ENCODE measurements around the gene FAM234A. TPM values are rescaled to one million over a fixed set of nuclear protein-coding genes. Genes with fewer than 3 reads are reported as not detected.
A peak's percentile ranks its signal among the peaks of the same experiment; 100 is the strongest.

The FAM234A gene
- total RNA-seq, 2 donors from 2014 or later: 20.8 to 21.2 TPM

DNA sequence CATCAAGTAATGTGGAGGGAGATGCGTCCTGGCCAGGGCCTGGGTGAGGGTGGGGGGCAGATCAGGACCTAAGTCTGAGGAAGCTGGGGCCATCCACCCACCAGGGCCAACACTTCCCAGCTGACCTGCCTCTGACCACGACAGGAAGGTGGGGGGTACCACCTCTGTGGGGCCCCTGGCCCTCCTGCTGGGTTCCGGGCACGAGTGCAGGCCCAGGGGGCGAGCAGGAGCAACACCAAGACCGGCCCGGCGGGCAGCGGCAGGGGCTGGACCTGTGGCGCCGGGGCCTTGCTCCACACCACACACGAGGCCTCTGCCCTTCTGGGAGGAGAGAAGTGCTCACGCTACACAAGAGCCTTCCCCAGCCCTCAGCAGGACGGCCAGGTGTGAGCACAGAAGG lies 61.7 kb downstream of the FAM234A start:
- no peaks in the 10 kb centered on the region for H3K4me1 Mint-ChIP-seq
- H3K9me3 ChIP-seq (ENCODE audit: control insufficient read depth, low read length, poor library complexity, severe bottlenecking): no peaks in the 10 kb centered on the region
- DNase-seq (no peak), ATAC-seq (no peak)
- H3K27me3 Mint-ChIP-seq: no peaks in the 10 kb centered on the region
- no peak overlapping the region for H3K4me3 Mint-ChIP-seq
- H3K27ac Mint-ChIP-seq: no peak overlapping the region
- no peaks in the 10 kb centered on the region for H3K36me3 Mint-ChIP-seq (ENCODE audit: low read depth)

DNA sequence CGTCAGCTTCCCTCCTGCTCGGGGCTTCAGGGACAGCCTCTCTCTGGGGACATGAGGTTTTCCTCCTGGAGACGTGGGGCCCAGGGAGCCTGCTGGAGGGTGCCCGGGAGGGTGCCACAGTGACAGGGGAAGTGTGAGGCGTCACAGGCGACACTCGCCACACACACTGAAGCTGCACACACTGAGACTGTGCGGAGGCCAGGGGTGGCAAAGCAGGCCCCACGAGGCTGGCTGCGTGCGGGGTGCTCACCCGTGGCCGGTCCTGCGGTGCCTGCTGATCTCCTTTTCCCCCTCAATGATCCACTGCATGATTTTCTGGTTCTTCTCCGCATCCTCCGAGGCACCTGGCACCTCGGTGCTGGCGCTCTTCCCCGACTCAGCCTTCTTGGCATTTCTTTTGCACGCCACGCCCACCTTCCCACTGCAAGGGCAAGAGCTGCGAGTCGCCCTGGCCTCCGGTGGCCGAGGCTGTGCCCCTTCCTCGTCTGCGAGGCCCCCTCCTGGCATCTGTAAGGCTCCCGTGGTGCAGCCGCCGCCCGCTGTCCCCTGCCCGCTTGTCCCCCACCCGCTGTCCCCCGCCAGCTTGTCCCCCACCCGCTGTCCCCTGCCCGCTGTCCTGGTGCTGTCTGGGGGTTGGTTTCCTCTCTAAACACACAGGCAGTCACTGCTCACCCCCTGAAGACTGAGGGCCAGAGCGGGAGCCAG lies 62.3 kb downstream of the FAM234A start:
- Mint-ChIP-seq H3K4me3 (no peak overlapping the region), H3K36me3 (ENCODE audit: low read depth) (no peaks in the 10 kb centered on the region), H3K4me1 (no peaks in the 10 kb centered on the region), H3K27me3 (no peaks in the 10 kb centered on the region), H3K27ac (no peak overlapping the region)
- no peak for ATAC-seq
- no peak for DNase-seq
- H3K9me3 ChIP-seq (ENCODE audit: control insufficient read depth, low read length, poor library complexity, severe bottlenecking): no peaks in the 10 kb centered on the region

DNA sequence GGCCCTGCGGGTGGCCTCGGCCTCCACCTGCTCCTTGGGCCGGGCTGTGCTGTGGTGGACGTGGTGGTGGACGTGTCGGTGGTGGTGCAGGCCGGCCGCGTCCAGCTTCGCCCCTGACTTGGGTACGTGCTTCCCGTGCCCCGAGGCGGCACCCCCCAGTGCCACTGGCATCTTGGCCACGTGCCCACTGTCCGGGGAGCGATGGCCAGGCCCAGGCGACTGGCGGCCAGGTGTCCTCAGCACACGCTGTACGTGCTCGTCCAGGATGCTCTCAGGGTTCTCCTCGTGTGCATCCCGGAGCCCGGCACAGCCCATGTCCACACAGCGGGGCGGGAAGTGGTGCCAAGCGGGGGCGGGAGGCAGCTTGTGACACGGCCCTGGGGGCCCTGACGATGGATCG lies 63.2 kb downstream of the FAM234A start:
- Mint-ChIP-seq H3K4me1 (no peaks in the 10 kb centered on the region), H3K27me3 (no peaks in the 10 kb centered on the region), H3K27ac (no peak overlapping the region), H3K36me3 (ENCODE audit: low read depth) (no peaks in the 10 kb centered on the region), H3K4me3 (no peak overlapping the region)
- no peaks in the 10 kb centered on the region for H3K9me3 ChIP-seq (ENCODE audit: control insufficient read depth, low read length, poor library complexity, severe bottlenecking)
- DNase-seq: no peak
- no peak for ATAC-seq

DNA sequence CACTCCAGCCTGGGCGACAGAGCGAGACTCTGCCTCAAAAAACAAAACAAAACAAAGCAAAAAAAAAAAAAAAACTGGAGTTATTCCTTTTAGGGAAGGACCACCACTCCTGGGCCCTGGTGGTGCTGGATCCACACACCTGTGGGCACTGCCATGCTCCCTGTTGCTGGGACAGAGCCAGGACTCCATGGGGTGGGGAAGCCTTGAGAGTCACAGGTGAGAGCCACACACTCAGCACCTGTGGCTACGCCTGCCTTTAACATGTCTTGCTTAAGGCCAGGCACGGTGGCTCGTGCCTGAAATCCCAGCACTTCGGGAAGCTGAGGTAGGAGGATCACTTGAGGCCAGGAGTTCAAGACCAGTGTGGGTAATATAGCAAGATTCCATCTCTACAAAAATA lies 66.6 kb downstream of the FAM234A start:
- DNase-seq (no peak), ATAC-seq (no peak)
- no peaks in the 10 kb centered on the region for H3K27me3 Mint-ChIP-seq
- no peaks in the 10 kb centered on the region for H3K36me3 Mint-ChIP-seq (ENCODE audit: low read depth)
- no peak overlapping the region for H3K4me3 Mint-ChIP-seq
- no peaks in the 10 kb centered on the region for H3K9me3 ChIP-seq (ENCODE audit: control insufficient read depth, low read length, poor library complexity, severe bottlenecking)
- peak overlapping the region; percentile 21 for H3K27ac Mint-ChIP-seq
- no peaks in the 10 kb centered on the region for H3K4me1 Mint-ChIP-seq

DNA sequence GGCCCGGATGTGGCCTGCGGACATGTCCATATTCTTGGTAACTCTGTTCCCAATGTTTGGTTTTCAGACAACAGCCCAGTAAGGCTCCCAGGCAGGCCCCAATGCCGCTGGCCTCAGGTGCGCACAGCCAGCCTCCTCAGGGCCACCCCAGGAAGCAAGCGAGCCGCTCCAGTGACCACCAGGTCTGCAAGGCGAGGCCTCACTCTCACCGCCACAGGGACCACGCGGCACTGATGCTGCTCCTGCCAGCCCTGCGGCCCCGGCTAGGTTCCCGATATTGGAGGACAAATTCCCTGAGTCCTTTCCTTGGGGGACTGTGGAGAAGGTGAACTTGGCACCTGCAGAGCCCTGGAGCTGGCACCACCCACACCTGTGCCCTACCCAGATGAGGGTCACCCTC lies 67.3 kb downstream of the FAM234A start:
- no peaks in the 10 kb centered on the region for H3K9me3 ChIP-seq (ENCODE audit: control insufficient read depth, low read length, poor library complexity, severe bottlenecking)
- Mint-ChIP-seq H3K4me3 (no peak overlapping the region), H3K27me3 (no peaks in the 10 kb centered on the region), H3K4me1 (peaks cover 2% of the 10 kb centered on the region), H3K27ac (no peak overlapping the region), H3K36me3 (ENCODE audit: low read depth) (no peaks in the 10 kb centered on the region)
- no peak for DNase-seq
- ATAC-seq: no peak

DNA sequence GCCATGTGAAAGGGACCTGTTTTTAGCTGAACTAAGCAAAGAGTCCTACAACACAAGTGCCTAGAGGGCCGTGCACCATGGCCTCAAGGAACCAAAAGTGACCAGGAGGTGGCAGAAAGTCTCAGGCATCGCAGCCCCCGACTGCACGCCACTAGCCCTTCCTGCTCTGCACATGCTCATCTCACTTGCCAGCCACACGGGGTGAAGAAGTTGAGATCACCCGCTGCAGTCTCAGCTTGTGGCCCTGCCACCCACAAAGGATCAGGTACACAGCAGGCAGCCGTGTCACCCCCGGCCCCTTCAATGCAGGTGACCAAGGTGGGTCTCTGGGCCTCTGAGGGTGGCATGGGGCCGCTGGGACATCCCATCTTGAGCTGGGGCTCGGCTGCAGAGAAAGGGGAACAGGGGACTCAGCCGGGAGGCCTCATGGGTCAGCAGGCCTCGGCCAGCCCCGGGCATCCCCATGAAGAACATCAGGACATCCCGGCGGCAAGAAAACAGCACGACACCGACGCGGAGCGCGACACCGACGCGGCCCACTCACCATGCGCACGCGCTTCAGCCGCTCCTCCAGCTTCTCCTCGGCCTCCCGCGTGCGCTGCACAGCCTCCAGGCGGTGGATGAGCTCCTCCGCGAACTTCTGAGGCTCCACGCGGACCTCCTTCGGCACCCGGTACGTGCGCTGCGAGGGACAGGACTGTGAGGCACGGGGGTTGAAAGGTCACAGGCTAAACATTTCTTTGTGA lies 69.3 kb downstream of the FAM234A start:
- peaks cover 4% of the 10 kb centered on the region for H3K4me1 Mint-ChIP-seq
- H3K9me3 ChIP-seq (ENCODE audit: control insufficient read depth, low read length, poor library complexity, severe bottlenecking): no peaks in the 10 kb centered on the region
- no peaks in the 10 kb centered on the region for H3K27me3 Mint-ChIP-seq
- no peak overlapping the region for H3K4me3 Mint-ChIP-seq
- DNase-seq (no peak), ATAC-seq (peak; percentile 35)
- H3K36me3 Mint-ChIP-seq (ENCODE audit: low read depth): no peaks in the 10 kb centered on the region
- no peak overlapping the region for H3K27ac Mint-ChIP-seq

DNA sequence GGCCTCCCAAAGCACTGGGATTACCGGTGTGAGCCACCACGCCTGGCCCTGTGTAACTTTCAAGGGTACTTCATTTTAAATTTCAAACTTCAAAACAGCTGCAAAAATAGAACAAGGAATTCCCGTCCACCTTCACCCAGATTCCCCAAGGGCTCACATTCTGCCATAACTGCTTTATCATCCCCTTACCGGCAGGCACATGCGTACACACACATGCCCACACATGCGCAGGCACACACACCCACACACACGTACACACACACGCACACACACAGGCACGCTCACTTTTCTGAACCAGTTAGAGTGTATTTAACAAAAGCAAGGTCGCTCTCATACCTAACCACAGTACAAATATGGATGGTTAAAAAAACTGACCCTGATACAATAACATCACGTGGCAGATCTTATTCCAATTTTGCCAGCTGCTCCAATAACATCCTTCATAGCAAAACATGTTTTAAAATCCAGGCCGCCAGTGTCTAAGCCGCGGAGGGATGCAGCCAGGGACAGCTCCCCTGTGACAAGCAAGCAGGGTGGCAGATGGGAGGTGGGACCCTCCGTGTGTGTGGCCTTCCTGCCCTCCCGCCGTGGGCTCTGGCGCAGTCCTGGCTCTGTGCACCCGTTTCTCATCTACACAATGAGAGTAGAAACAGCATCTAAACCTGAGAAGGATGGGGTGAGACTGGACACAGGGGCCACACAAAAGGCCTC lies 71.5 kb downstream of the FAM234A start:
- H3K4me3 Mint-ChIP-seq: peak overlapping the region; percentile 7
- ATAC-seq (no peak), DNase-seq (no peak)
- H3K36me3 Mint-ChIP-seq (ENCODE audit: low read depth): no peaks in the 10 kb centered on the region
- peaks cover 6% of the 10 kb centered on the region for H3K4me1 Mint-ChIP-seq
- no peaks in the 10 kb centered on the region for H3K27me3 Mint-ChIP-seq
- H3K9me3 ChIP-seq (ENCODE audit: control insufficient read depth, low read length, poor library complexity, severe bottlenecking): no peaks in the 10 kb centered on the region
- H3K27ac Mint-ChIP-seq: no peak overlapping the region

DNA sequence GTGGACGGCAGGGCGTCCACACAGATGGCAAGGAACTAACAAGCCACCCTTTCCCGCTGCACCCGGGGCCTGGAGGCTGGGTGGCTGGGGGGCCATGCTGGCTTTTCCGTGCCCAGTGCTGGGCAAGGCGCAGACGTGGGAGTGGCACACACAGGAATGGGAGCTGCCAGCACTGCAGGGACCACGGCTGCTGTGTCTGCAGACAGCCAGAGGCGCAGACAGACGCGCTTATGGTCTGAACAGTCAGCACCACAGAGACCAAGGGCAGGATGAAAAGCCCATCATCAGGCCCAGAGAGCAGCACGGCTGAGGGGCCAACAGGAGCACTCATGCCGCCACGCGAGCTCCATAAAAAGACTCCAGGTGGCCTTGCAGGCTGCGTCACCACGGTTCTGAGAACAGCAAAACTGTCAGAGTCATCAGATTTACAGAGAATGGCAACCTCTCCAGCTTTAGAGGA lies 72.3 kb downstream of the FAM234A start:
- ATAC-seq: no peak
- Mint-ChIP-seq H3K4me3 (no peak overlapping the region), H3K27ac (peak overlapping the region; percentile 43), H3K27me3 (no peaks in the 10 kb centered on the region), H3K36me3 (ENCODE audit: low read depth) (no peaks in the 10 kb centered on the region), H3K4me1 (peaks cover 6% of the 10 kb centered on the region)
- no peaks in the 10 kb centered on the region for H3K9me3 ChIP-seq (ENCODE audit: control insufficient read depth, low read length, poor library complexity, severe bottlenecking)
- DNase-seq: no peak

DNA sequence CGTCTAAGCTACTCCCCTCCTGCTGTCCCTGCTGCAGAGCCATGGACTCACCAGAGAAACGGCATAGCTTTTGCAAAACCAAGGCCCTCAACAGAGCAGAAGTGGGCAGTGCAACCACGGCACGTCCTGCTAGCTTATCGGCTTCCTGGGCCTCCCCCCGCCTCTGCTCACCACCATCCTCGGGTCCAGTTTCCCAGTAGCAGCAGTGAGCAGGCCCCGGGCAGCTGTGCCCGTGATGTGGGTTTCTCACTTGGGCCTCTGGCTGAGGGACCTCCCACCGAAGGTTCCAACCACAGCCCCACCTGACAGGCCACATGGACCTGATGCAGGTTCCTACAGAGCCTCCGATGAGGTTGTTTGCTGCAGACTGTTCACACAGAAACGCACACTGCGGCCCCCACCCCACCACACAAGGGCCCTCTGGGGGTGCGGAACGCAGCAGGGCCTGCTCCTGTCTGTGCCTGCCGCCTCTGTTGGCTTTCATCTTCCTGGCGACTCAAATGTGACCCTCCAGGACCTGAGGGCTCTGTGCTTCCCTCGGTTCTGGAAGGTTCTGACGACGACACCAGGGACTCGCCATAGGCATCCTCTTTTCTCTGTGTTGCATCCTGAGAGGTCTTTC lies 73.2 kb downstream of the FAM234A start:
- Mint-ChIP-seq H3K4me3 (no peak overlapping the region), H3K36me3 (ENCODE audit: low read depth) (no peaks in the 10 kb centered on the region), H3K27me3 (no peaks in the 10 kb centered on the region), H3K4me1 (peaks cover 6% of the 10 kb centered on the region), H3K27ac (peak overlapping the region; percentile 4)
- DNase-seq (no peak), ATAC-seq (no peak)
- no peaks in the 10 kb centered on the region for H3K9me3 ChIP-seq (ENCODE audit: control insufficient read depth, low read length, poor library complexity, severe bottlenecking)

DNA sequence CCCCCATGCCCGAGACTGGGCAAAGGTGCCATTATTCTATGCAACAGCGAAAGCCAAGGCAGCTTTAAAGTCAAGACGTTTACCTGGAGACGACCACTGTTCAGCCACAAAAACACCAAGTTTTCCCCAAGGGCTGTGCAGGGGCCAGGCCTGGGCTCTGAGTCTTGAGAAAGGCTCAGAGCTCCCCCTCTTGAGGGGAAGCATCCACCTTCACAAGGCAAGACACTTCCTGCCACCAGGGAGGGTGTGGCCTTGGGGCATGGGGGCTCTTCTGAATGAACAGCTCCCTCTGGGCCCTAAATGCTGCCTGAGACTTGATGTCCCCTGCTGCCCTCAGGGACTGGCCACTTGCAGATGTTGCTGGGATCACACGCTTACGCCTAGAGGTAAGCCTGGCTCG lies 74.9 kb downstream of the FAM234A start:
- no peaks in the 10 kb centered on the region for H3K27me3 Mint-ChIP-seq
- peak; percentile 18 for ATAC-seq
- peaks cover 6% of the 10 kb centered on the region for H3K4me1 Mint-ChIP-seq
- no peak for DNase-seq
- no peak overlapping the region for H3K4me3 Mint-ChIP-seq
- H3K36me3 Mint-ChIP-seq (ENCODE audit: low read depth): no peaks in the 10 kb centered on the region
- no peak overlapping the region for H3K27ac Mint-ChIP-seq
- no peaks in the 10 kb centered on the region for H3K9me3 ChIP-seq (ENCODE audit: control insufficient read depth, low read length, poor library complexity, severe bottlenecking)

DNA sequence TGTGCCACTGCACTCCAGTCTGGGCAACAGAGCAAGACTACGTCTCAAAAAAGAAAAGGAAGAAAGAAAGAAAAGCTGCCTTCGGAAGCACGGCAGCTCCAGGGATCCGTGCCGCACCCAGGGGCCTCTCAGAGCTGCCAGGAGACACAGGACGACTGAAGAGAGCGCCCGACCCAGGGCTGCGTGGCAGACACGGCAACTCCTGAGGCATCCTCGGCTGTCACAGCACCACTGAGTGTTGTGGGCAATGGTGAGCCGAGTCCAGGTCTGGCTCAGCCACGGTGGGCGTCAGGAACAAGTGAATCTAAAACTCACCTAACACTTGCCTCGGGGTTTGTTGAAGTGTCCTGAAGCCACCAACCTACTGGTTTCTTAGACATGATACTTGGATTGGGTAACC lies 77.1 kb downstream of the FAM234A start:
- H3K4me3 Mint-ChIP-seq: no peak overlapping the region
- H3K27ac Mint-ChIP-seq: no peak overlapping the region
- H3K36me3 Mint-ChIP-seq (ENCODE audit: low read depth): no peaks in the 10 kb centered on the region
- ATAC-seq: no peak
- H3K27me3 Mint-ChIP-seq: no peaks in the 10 kb centered on the region
- H3K9me3 ChIP-seq (ENCODE audit: control insufficient read depth, low read length, poor library complexity, severe bottlenecking): no peaks in the 10 kb centered on the region
- H3K4me1 Mint-ChIP-seq: peaks cover 13% of the 10 kb centered on the region
- no peak for DNase-seq

DNA sequence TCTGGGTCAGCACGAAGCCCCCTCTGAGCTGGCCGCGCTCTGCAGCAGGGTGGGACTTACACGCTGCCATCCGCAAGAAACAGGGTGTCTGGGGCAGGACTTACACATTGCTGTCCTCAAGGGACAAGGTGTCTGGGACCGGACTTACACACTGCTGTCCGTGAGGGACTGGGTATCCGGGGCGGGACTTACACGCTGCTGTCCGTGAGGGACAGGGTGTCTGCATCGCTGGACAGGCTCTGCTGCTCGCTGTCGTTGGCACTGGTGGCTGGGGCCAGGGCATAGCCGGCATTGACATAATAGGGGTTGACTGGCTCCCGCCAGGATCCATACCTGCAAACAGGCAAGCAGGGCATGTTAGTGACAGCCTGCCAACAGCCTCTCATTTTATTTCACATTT lies 79.7 kb downstream of the FAM234A start:
- Mint-ChIP-seq H3K4me3 (no peak overlapping the region), H3K27me3 (no peaks in the 10 kb centered on the region), H3K27ac (no peak overlapping the region), H3K4me1 (peaks cover 19% of the 10 kb centered on the region), H3K36me3 (ENCODE audit: low read depth) (no peaks in the 10 kb centered on the region)
- ATAC-seq (no peak), DNase-seq (no peak)
- H3K9me3 ChIP-seq (ENCODE audit: control insufficient read depth, low read length, poor library complexity, severe bottlenecking): no peaks in the 10 kb centered on the region

DNA sequence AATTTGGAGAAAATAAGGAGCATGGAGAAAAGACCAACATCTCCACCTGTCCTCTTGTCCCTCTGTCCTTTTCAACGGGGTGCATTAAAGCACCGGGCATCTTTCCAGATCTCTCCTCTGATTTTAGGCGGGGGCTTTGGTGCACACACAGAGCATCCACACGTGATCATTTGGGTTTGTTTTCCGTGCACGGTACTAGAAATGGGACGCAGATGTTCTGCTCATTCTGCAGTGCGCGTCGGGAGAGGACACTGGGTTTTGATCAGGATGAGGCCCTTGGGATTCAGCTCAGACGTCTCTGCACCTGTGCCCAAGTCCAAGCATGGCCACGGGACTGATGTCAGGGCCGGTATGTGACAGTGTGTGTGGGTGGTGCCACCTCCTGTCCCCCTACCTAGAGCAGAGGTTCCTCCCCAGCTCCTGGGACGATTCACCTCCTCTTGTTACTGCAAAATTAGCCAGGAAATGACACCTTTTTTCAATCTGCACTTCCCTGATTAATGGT lies 80.2 kb downstream of the FAM234A start:
- Mint-ChIP-seq H3K27me3 (no peaks in the 10 kb centered on the region), H3K27ac (no peak overlapping the region), H3K36me3 (ENCODE audit: low read depth) (peaks cover 2% of the 10 kb centered on the region), H3K4me3 (no peak overlapping the region), H3K4me1 (peaks cover 22% of the 10 kb centered on the region)
- ATAC-seq (no peak), DNase-seq (no peak)
- H3K9me3 ChIP-seq (ENCODE audit: control insufficient read depth, low read length, poor library complexity, severe bottlenecking): no peaks in the 10 kb centered on the region

All from T-helper 17 cell (primary cell).